Glutamatergic neuron (in vitro differentiated cells): ENCODE results near the gene PIN1. TPM values are rescaled to one million over a fixed set of nuclear protein-coding genes. Genes with fewer than 3 reads are reported as not detected.
A peak's percentile ranks its signal among the peaks of the same experiment; 100 is the strongest.

Experiments
- DNase-seq: peaks from one replicate; pipeline ENCODE4 v3.0.0; 2022
- H3K27ac Mint-ChIP-seq: one replicate; pipeline ENCODE4 v1.8.0; 2020; ENCODE audit warnings: mild to moderate bottlenecking, mixed read lengths, inconsistent platforms; ENCODE audit not compliant: unreplicated experiment
- H3K27me3 Mint-ChIP-seq: one replicate; pipeline ENCODE4 v1.8.0; 2020; ENCODE audit warnings: mild to moderate bottlenecking, moderate library complexity, mixed read lengths, inconsistent platforms; ENCODE audit not compliant: unreplicated experiment
- H3K36me3 Mint-ChIP-seq: one replicate; pipeline ENCODE4 v1.8.0; 2020; ENCODE audit warnings: mild to moderate bottlenecking, mixed read lengths, inconsistent platforms; ENCODE audit not compliant: unreplicated experiment
- H3K4me1 Mint-ChIP-seq: one replicate; pipeline ENCODE4 v1.8.0; 2020; ENCODE audit warnings: mild to moderate bottlenecking, low read depth, mixed read lengths, inconsistent platforms; ENCODE audit not compliant: unreplicated experiment
- H3K4me3 Mint-ChIP-seq: one replicate; pipeline ENCODE4 v1.8.0; 2020; ENCODE audit warnings: mild to moderate bottlenecking, mixed read lengths, inconsistent platforms; ENCODE audit not compliant: unreplicated experiment
- H3K9me3 Mint-ChIP-seq: one replicate; pipeline ENCODE4 v1.8.0; 2020; ENCODE audit warnings: mild to moderate bottlenecking, moderate library complexity, mixed read lengths, inconsistent platforms; ENCODE audit not compliant: unreplicated experiment
- total RNA-seq: library from RNA; stranded (reverse); fragmentation: NEBNext Ultra II Directional; extraction: Animal tissue kit (Norgen Biotek cat#: 25700); gene quantifications from one replicate; pipeline ENCODE4 v1.2.1, GENCODE V29; 2021; ENCODE audit not compliant: unreplicated experiment
- TF ChIP-seq, protein P1 (sequence below): fragments of 200-600 bp; sonication (generic); IDR thresholded peaks from one replicate; pipeline ENCODE4 v1.5.0; 2021; ENCODE audit not compliant: partially characterized antibody, unreplicated experiment

The PIN1 gene
- total RNA-seq, 1 donor from 2014 or later: 110 TPM

DNA sequence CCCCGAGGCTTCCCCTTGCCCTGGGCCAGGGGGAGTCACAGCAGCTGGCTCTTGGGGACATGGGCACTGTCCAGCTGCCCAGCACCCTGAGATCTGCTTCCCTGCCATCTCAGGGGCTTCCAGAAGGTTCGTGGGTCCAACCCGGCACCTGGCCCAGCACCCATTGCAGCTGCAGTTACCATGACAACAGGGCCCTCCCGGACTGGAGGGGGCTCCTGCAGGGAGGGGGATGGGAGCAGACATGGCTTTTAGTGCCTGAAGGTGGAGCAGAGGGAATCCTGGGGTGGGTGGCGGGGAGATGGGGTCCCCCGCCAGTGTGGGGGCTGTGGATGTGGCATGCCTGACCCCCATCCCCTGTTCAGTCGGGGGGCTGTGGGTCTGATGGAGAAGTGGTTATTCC lies 14.7 kb downstream of the PIN1 start:
- Mint-ChIP-seq H3K27me3 (peaks cover 10% of the 10 kb centered on the region), H3K4me3 (no peak overlapping the region), H3K4me1 (peaks cover 24% of the 10 kb centered on the region), H3K9me3 (peaks cover 5% of the 10 kb centered on the region), H3K27ac (peak overlapping the region; percentile 17), H3K36me3 (peaks cover 6% of the 10 kb centered on the region)
- no peak for DNase-seq
- TF ChIP-seq, protein P1, sequence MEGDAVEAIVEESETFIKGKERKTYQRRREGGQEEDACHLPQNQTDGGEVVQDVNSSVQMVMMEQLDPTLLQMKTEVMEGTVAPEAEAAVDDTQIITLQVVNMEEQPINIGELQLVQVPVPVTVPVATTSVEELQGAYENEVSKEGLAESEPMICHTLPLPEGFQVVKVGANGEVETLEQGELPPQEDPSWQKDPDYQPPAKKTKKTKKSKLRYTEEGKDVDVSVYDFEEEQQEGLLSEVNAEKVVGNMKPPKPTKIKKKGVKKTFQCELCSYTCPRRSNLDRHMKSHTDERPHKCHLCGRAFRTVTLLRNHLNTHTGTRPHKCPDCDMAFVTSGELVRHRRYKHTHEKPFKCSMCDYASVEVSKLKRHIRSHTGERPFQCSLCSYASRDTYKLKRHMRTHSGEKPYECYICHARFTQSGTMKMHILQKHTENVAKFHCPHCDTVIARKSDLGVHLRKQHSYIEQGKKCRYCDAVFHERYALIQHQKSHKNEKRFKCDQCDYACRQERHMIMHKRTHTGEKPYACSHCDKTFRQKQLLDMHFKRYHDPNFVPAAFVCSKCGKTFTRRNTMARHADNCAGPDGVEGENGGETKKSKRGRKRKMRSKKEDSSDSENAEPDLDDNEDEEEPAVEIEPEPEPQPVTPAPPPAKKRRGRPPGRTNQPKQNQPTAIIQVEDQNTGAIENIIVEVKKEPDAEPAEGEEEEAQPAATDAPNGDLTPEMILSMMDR: no peak

DNA sequence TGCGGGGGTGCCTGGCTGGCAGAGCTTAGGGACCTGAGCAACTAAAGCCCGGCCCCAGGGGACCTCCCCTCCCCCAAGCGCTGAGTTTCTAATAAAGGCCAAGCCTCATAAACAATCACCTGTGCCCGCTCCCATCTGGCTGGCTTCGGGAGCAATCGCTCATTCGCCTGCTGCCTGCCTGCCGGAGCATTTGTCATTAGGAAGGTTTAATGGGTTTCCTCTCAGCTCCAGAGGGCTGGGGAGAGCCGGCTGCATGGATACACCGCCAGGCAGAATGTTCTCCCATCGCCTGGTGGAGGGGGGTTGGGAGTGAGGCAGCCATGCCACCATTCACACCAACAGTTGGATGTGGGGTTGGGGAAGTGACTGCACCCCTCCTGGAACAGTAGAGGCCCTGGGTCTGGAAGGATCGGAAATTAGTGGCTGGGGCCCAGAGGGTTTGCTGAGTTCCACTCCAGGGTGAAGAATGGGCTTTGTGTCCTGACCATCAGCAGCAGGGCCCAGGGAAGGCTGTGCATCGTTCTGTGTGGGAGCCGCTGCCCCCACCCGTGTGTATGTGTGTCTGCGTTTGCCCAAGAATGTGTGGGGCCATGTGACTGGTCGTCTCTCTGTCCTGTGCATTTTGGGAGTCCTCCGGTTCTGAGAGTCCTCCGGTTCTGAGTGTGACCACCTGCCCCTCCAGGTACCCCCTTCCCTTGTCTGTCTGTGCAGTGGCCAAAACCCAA lies 15.3 kb downstream of the PIN1 start:
- Mint-ChIP-seq H3K27me3 (peaks cover 8% of the 10 kb centered on the region), H3K36me3 (peaks cover 6% of the 10 kb centered on the region), H3K9me3 (peaks cover 5% of the 10 kb centered on the region), H3K4me3 (peak overlapping the region; percentile 38), H3K4me1 (peaks cover 24% of the 10 kb centered on the region), H3K27ac (peak overlapping the region; percentile 83)
- TF ChIP-seq, protein P1: no peak
- peak; percentile 78 for DNase-seq

GRCh38 chr19:9854282-9854846 lies 19.2 kb downstream of the PIN1 start:
- H3K27ac Mint-ChIP-seq: no peak overlapping the region
- peaks cover 11% of the 10 kb centered on the region for H3K36me3 Mint-ChIP-seq
- H3K4me1 Mint-ChIP-seq: peaks cover 16% of the 10 kb centered on the region
- TF ChIP-seq, protein P1: no peak
- no peak for DNase-seq
- H3K27me3 Mint-ChIP-seq: peaks cover 8% of the 10 kb centered on the region
- H3K9me3 Mint-ChIP-seq: peaks cover 8% of the 10 kb centered on the region
- no peak overlapping the region for H3K4me3 Mint-ChIP-seq

DNA sequence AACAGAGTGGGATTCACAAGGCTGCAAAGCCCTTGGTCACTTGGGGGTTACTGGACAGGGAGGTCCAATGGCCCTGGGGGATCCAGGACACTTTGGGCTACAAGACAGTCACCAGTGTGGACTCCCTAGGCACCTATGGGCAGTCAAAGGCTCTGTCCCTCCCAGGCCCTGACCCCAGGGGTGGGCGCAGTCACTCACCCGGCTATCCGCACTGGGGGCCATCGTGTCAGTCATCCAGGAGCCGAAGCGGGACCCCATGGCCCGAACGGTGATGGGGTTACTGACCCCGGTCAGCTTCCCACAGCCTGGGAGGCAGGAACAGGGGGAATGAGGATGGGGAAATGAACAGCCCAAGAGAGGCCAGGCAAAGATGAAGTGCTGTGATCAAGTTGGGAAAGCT lies 21.5 kb downstream of the PIN1 start:
- peaks cover 1% of the 10 kb centered on the region for H3K4me1 Mint-ChIP-seq
- H3K9me3 Mint-ChIP-seq: peaks cover 6% of the 10 kb centered on the region
- H3K36me3 Mint-ChIP-seq: peaks cover 11% of the 10 kb centered on the region
- TF ChIP-seq, protein P1: no peak
- H3K27ac Mint-ChIP-seq: no peak overlapping the region
- DNase-seq: no peak
- peaks cover 4% of the 10 kb centered on the region for H3K27me3 Mint-ChIP-seq
- no peak overlapping the region for H3K4me3 Mint-ChIP-seq

DNA sequence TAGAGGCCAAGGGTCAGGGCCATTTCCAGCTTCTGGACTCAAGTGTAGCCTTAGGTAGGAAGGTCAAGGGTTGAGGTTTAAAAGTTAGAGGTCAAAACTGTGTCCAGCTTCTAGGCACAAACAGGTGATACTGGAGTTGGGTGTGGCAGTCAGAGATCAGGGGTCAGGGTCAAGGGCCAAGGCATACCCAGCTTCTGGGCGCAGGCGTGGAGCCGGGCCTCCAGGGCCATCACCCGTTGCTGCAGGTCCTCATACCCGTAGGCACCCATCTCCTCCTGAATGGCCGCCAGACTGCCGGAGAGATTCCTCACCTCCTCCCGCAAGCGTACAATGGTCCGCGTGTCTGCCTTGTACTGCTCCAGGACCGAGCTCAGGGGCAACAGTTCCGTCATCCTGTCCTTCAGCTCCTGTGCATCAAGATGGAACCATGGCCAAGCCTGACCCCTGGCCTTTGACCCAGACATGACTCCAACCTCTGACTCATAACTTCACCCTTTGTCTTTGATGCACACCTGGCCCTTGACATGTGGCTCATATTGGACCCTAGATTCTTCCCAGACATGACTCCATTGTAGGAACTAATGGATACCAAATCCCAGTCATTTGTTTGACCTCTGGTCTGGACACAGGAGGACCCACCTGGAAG lies 22.1 kb downstream of the PIN1 start:
- DNase-seq: no peak
- Mint-ChIP-seq H3K27ac (no peak overlapping the region), H3K4me3 (no peak overlapping the region), H3K9me3 (peaks cover 8% of the 10 kb centered on the region), H3K36me3 (peaks cover 11% of the 10 kb centered on the region), H3K27me3 (peaks cover 4% of the 10 kb centered on the region), H3K4me1 (no peaks in the 10 kb centered on the region)
- TF ChIP-seq, protein P1: no peak
